HCT116 (cell line): ENCODE results near the gene DUXB. TPM values are rescaled to one million over a fixed set of nuclear protein-coding genes. Genes with fewer than 3 reads are reported as not detected.

ENCODE experiments used
- ATAC-seq: fragments of 200-7000 bp; cut with Tn5 transposase; 2 replicates; pipeline ENCODE4 v1.9.1; 2020; ENCODE audit warnings: mild to moderate bottlenecking, moderate library complexity
- Bru-seq: library from RNA; stranded (reverse); fragments of 400-500 nt; gene quantifications from one replicate; lab custom pipeline; 2021; lab: Mats Ljungman, UMichigan
- BruChase-seq, 2 experiments: library from RNA; stranded (reverse); fragments of 400-500 nt; gene quantifications; one replicate each; lab custom pipeline; 2021; lab: Mats Ljungman, UMichigan
- BruUV-seq: library from RNA; stranded (reverse); fragments of 400-500 nt; replicated peaks from 2 replicates; lab custom pipeline; 2021; lab: Mats Ljungman, UMichigan
- CTCF ChIA-PET: fragments of 300-600 bp; sonication (Branson Sonifier 250); formaldehyde crosslinking; loops from one replicate; lab custom pipeline; 2021; ENCODE audit warnings: antibody characterized with exemption; lab: Charles Lee
- POLR2A ChIA-PET: fragments of 300-600, 350-600 bp; sonication (Branson Sonifier 250); formaldehyde crosslinking; loops from one replicate; lab custom pipeline; 2021; ENCODE audit warnings: antibody characterized with exemption; lab: Charles Lee
- RAD21 ChIA-PET, 2 experiments: fragments of 300-600 bp; sonication (Branson Sonifier 250); formaldehyde crosslinking; loops; one replicate each; lab custom pipeline; 2023; ENCODE audit warnings: low total read pairs in 2 of 2; ENCODE audit not compliant: uncharacterized antibody in 2 of 2, unreplicated experiment in 2 of 2, low non-redundant PET in 1 of 2; lab: Charles Lee
- DNase-seq: peaks from one replicate; pipeline ENCODE4 v3.0.0-alpha.2; 2010; ENCODE audit warnings: low read depth, low spot score
- H2AFZ ChIP-seq: fragments of 200-600 bp; shearing (Covaris generic), sonication (generic); 2 replicates; pipeline ENCODE4 v1.6.1; 2017; ENCODE audit warnings: low read depth, mixed run types, mixed read lengths, antibody characterized with exemption, low read length; ENCODE audit not compliant: poor library complexity, severe bottlenecking
- H3K27ac ChIP-seq: 2 replicates; pipeline ENCODE4 v1.5.1; 2012; ENCODE audit warnings: low read depth, low read length
- H3K27me3 ChIP-seq: fragments of 200-600 bp; sonication (generic); 2 replicates; pipeline ENCODE4 v1.6.1; 2016; ENCODE audit warnings: mixed run types, low read length, mixed read lengths; ENCODE audit not compliant: insufficient read depth
- H3K36me3 ChIP-seq, 2 experiments: fragments of 200-500 bp in 1 of 2; fragments of 200-600 bp in 1 of 2; sonication (Bioruptor generic) in 1 of 2; sonication (generic) in 1 of 2; 2 replicates each; pipeline versions ENCODE4 v1.5.1 to v1.6.1; 2014 to 2016; ENCODE audit warnings: low read length in 2 of 2, inconsistent platforms in 1 of 2, mixed read lengths in 1 of 2, mixed run types in 1 of 2; ENCODE audit not compliant: insufficient read depth in 2 of 2, control insufficient read depth in 1 of 2
- H3K4me1 ChIP-seq, 2 experiments: fragments of 200-600 bp in 1 of 2; sonication (generic) in 1 of 2; 2 replicates each; pipeline versions ENCODE4 v1.5.1 to v1.6.1; 2012 to 2017; ENCODE audit warnings: low read length in 2 of 2, inconsistent platforms in 1 of 2, mild to moderate bottlenecking in 1 of 2, mixed read lengths in 1 of 2, mixed run types in 1 of 2, moderate library complexity in 1 of 2; ENCODE audit not compliant: insufficient read depth in 2 of 2, control insufficient read depth in 1 of 2
- H3K4me2 ChIP-seq: fragments of 200-600 bp; sonication (generic); 2 replicates; pipeline ENCODE4 v1.6.1; 2017; ENCODE audit warnings: mixed run types, low read length, mixed read lengths
- H3K4me3 ChIP-seq, 2 experiments: fragments of 200-600 bp in 1 of 2; sonication (generic) in 1 of 2; replicated peaks in 1 of 2; 2 replicates each; pipeline ENCODE4 v1.5.1; 2011 to 2016; ENCODE audit warnings: low read length in 2 of 2, control low read depth in 1 of 2, low read depth in 1 of 2, mild to moderate bottlenecking in 1 of 2, mixed read lengths in 1 of 2, mixed run types in 1 of 2
- H3K79me2 ChIP-seq: fragments of 200-600 bp; sonication (generic); 2 replicates; pipeline ENCODE4 v1.6.1; 2017; ENCODE audit warnings: mild to moderate bottlenecking, mixed run types, low read length, moderate library complexity, mixed read lengths; ENCODE audit not compliant: insufficient read depth
- H3K9ac ChIP-seq: fragments of 200-600 bp; sonication (generic); 2 replicates; pipeline ENCODE4 v1.6.1; 2016; ENCODE audit warnings: low read length, mixed read lengths
- H3K9me2 ChIP-seq: fragments of 200-600 bp; sonication (generic), shearing (Covaris generic); 2 replicates; pipeline ENCODE4 v1.6.1; 2017; ENCODE audit warnings: mixed run types, mild to moderate bottlenecking, moderate library complexity; ENCODE audit not compliant: insufficient read depth
- H3K9me3 ChIP-seq, 2 experiments: fragments of 200-500 bp in 1 of 2; fragments of 200-600 bp in 1 of 2; sonication (Bioruptor generic) in 1 of 2; sonication (generic) in 1 of 2; 2 replicates each; pipeline ENCODE4 v1.6.1; 2014 to 2017; ENCODE audit warnings: low read length in 2 of 2, mixed read lengths in 2 of 2, inconsistent platforms in 1 of 2, low read depth in 1 of 2, mild to moderate bottlenecking in 1 of 2, mixed run types in 1 of 2, moderate library complexity in 1 of 2; ENCODE audit not compliant: control insufficient read depth in 1 of 2, insufficient read depth in 1 of 2
- H4K20me1 ChIP-seq: fragments of 200-600 bp; sonication (generic), shearing (Covaris generic); 2 replicates; pipeline ENCODE4 v1.6.1; 2017; ENCODE audit warnings: mixed run types, mild to moderate bottlenecking, moderate library complexity; ENCODE audit not compliant: insufficient read depth
- ATF3 ChIP-seq: IDR thresholded peaks from 2 replicates; pipeline ENCODE4 v1.6.1; 2012
- CBX3 ChIP-seq: IDR thresholded peaks from 2 replicates; pipeline ENCODE4 v1.6.1; 2012; ENCODE audit warnings: low read depth
- EGR1 ChIP-seq: IDR thresholded peaks from 2 replicates; pipeline ENCODE4 v1.6.1; 2012; ENCODE audit warnings: low read depth
- ELF1 ChIP-seq: IDR thresholded peaks from 2 replicates; pipeline ENCODE4 v1.6.1; 2012; ENCODE audit warnings: low read depth, borderline replicate concordance
- EZH2 ChIP-seq: fragments of 200-600 bp; sonication (generic); IDR thresholded peaks from 2 replicates; pipeline ENCODE4 v1.6.1; 2017; ENCODE audit warnings: antibody characterized with exemption, mixed run types
- EZH2phosphoT487 ChIP-seq: fragments of 200-600 bp; IDR thresholded peaks from 2 replicates; pipeline ENCODE4 v1.6.1; 2018; ENCODE audit warnings: antibody characterized with exemption, borderline replicate concordance
- FOSL1 ChIP-seq: IDR thresholded peaks from 2 replicates; pipeline ENCODE4 v1.6.1; 2012; ENCODE audit warnings: low read depth
- POLR2A ChIP-seq: IDR thresholded peaks from 2 replicates; pipeline ENCODE4 v1.7.0; 2011; ENCODE audit warnings: borderline replicate concordance; ENCODE audit not compliant: insufficient read depth, insufficient read length; ENCODE audit errors: extremely low read depth
- POLR2AphosphoS5 ChIP-seq: IDR thresholded peaks from 2 replicates; pipeline ENCODE4 v1.6.1; 2011; ENCODE audit warnings: mild to moderate bottlenecking, low read depth, low read length, moderate library complexity
- RAD21 ChIP-seq: IDR thresholded peaks from 2 replicates; pipeline ENCODE4 v1.6.1; 2012; ENCODE audit warnings: low read depth, mild to moderate bottlenecking
- SIN3A ChIP-seq: IDR thresholded peaks from 2 replicates; pipeline ENCODE4 v1.6.1; 2012; ENCODE audit warnings: low read depth
- SP1 ChIP-seq: IDR thresholded peaks from 2 replicates; pipeline ENCODE4 v1.6.1; 2012; ENCODE audit warnings: low read depth
- SRF ChIP-seq: IDR thresholded peaks from 2 replicates; pipeline ENCODE4 v1.6.1; 2012; ENCODE audit warnings: low read depth
- TCF7L2 ChIP-seq: IDR thresholded peaks from 2 replicates; pipeline ENCODE4 v1.7.0; 2011; ENCODE audit warnings: borderline replicate concordance, inconsistent platforms; ENCODE audit not compliant: insufficient read depth, insufficient read length; ENCODE audit errors: extremely low read depth
- YY1 ChIP-seq: IDR thresholded peaks from 2 replicates; pipeline ENCODE4 v1.6.1; 2011; ENCODE audit warnings: low read length, low read depth, moderate library complexity, mild to moderate bottlenecking; ENCODE audit not compliant: insufficient replicate concordance; ENCODE audit errors: extremely low read depth
- ZBTB33 ChIP-seq: IDR thresholded peaks from 2 replicates; pipeline ENCODE4 v1.6.1; 2011; ENCODE audit warnings: mild to moderate bottlenecking, low read length, moderate library complexity; ENCODE audit not compliant: insufficient replicate concordance; ENCODE audit errors: extremely low read depth
- ZFX ChIP-seq: fragments of 450-650 bp; IDR thresholded peaks from 2 replicates; pipeline ENCODE4 v1.6.1; 2017
- ZNF274 ChIP-seq: fragments of 200-500 bp; sonication (Bioruptor generic); IDR thresholded peaks from 2 replicates; pipeline ENCODE4 v1.6.1; 2014; ENCODE audit warnings: mild to moderate bottlenecking, low read depth, low read length, inconsistent platforms
- intact Hi-C: fragments of 100-400 bp; cut with micrococcal nuclease; formaldehyde crosslinking; loops from 2 replicates; pipeline ENCODE4 v1.10.0; 2022
- long read RNA-seq: library from polyadenylated mRNA; unstranded; transcript quantifications from one replicate; pipeline ENCODE4 v2.0.0, GENCODE V29; 2021; ENCODE audit not compliant: unreplicated experiment
- polyA plus RNA-seq: library from polyadenylated mRNA; unstranded; fragments of >200 nt; gene quantifications from 2 replicates; pipeline ENCODE4 v1.2.1, GENCODE V29; 2012; ENCODE audit warnings: missing spikeins
- total RNA-seq: library from RNA; stranded (reverse); gene quantifications from one replicate; pipeline ENCODE4 v1.2.1, GENCODE V29; 2021; ENCODE audit not compliant: unreplicated experiment

Gene DUXB
- total RNA-seq (not detected), Bru-seq, nascent RNA (not detected), BruChase-seq, experiment 1, labeled RNA remaining after a 6-hour chase (not detected), BruChase-seq, experiment 2, labeled RNA remaining after a 2-hour chase (not detected)
- not detected in 2 replicates for polyA plus RNA-seq
- long read RNA-seq, result 0 reads

GRCh38 chr16:75701361-75701760 lies at the start of gene DUXB:
TSS of gene DUXB (minus strand) at chr16:75701461. CDS start at chr16:75701418, 43 bp downstream.
- H3K4me2 ChIP-seq, result no peak within 1 kb of the TSS
- no peaks in the 10 kb centered on the region for H3K36me3 ChIP-seq
- no peaks in the 10 kb centered on the region for H4K20me1 ChIP-seq
- no peak within 1 kb of the TSS for H2AFZ ChIP-seq
- H3K4me3 ChIP-seq, result no peak within 1 kb of the TSS
- POLR2A ChIA-PET, result no interaction called here
- RAD21 ChIA-PET, result no interaction called here
- intact Hi-C loops, result no loop called here
- H3K4me1 ChIP-seq, result no peaks in the 10 kb centered on the region
- no peak for TF ChIP-seq FOSL1
- no peak for TF ChIP-seq YY1
- no peak for TF ChIP-seq SIN3A
- no peak for TF ChIP-seq EGR1
- TF ChIP-seq ZFX, result no peak
- no peak for TF ChIP-seq EZH2phosphoT487
- no peak for TF ChIP-seq ATF3
- no peak for TF ChIP-seq TCF7L2
- TF ChIP-seq SRF, result no peak
- TF ChIP-seq CBX3, result no peak
- no peak for TF ChIP-seq POLR2A
- TF ChIP-seq ELF1, result no peak
- TF ChIP-seq ZBTB33, result no peak
- TF ChIP-seq ZNF274, result no peak
- no peak for TF ChIP-seq EZH2
- no peak for TF ChIP-seq POLR2AphosphoS5
- TF ChIP-seq SP1, result no peak
- TF ChIP-seq RAD21, result no peak
- H3K9ac ChIP-seq, result no peak within 1 kb of the TSS
- no peaks in the 10 kb centered on the region for H3K9me2 ChIP-seq
- no peak within 1 kb of the TSS for H3K27ac ChIP-seq
- H3K27me3 ChIP-seq, result peaks cover 4% of the 10 kb centered on the region; the same call in 1 of the 2 replicates
- H3K9me3 ChIP-seq, result no peaks in the 10 kb centered on the region
- no TSS peak for BruUV-seq
- no peak for ATAC-seq
- H3K79me2 ChIP-seq, result no peaks in the 10 kb centered on the region
- CTCF ChIA-PET, result no interaction called here
- DNase-seq, result no peak
